CD4-positive, alpha-beta memory T cell (primary cell): ENCODE data around the gene ZNF143. TPM values are rescaled to one million over a fixed set of nuclear protein-coding genes. Genes with fewer than 3 reads are reported as not detected.

Experiments
- CTCF ChIA-PET: fragments of 350-600 bp; sonication (Branson Sonifier 250); formaldehyde crosslinking; loops from one replicate; lab custom pipeline; 2021; ENCODE audit warnings: inconsistent platforms; ENCODE audit not compliant: partially characterized antibody; lab: Charles Lee
- POLR2A ChIA-PET: fragments of 350-600 bp; sonication (Branson Sonifier 250); formaldehyde crosslinking; loops from one replicate; lab custom pipeline; 2021; ENCODE audit not compliant: partially characterized antibody; lab: Charles Lee
- DNase-seq, 5 donors: peaks; one replicate each; pipeline versions ENCODE4 v3.0.0 to v3.0.0-alpha.2; 2020 to 2022; ENCODE audit warnings: mixed read lengths in 1 of 5
- H3K27ac ChIP-seq: one replicate; pipeline ENCODE4 v1.7.0; 2013; ENCODE audit warnings: low read depth, low read length
- H3K27me3 ChIP-seq: 2 replicates; pipeline ENCODE4 v1.7.0; 2013; ENCODE audit warnings: mild to moderate bottlenecking, low read length, moderate library complexity; ENCODE audit not compliant: insufficient read depth
- H3K36me3 ChIP-seq: 2 replicates; pipeline ENCODE4 v1.7.0; 2013; ENCODE audit warnings: mild to moderate bottlenecking, low read length, moderate library complexity; ENCODE audit not compliant: insufficient read depth
- H3K4me1 ChIP-seq: 2 replicates; pipeline ENCODE4 v1.7.0; 2013; ENCODE audit warnings: mild to moderate bottlenecking, low read length, moderate library complexity; ENCODE audit not compliant: insufficient read depth
- H3K4me3 ChIP-seq, 2 donors: one replicate each; pipeline ENCODE4 v1.7.0; 2013; ENCODE audit warnings: low read length in 2 of 2, mild to moderate bottlenecking in 1 of 2
- H3K9me3 ChIP-seq, 2 donors: one replicate each; pipeline ENCODE4 v1.7.0; 2013; ENCODE audit warnings: low read length in 2 of 2, control low read depth in 1 of 2; ENCODE audit not compliant: control insufficient read depth in 1 of 2
- H3K27ac Mint-ChIP-seq, 7 donors: one replicate each; pipeline ENCODE4 v1.8.0; 2020 to 2021; ENCODE audit warnings: mixed read lengths in 7 of 7, mild to moderate bottlenecking in 6 of 7, inconsistent platforms in 3 of 7, moderate library complexity in 3 of 7
- H3K27me3 Mint-ChIP-seq, 2 donors: one replicate each; pipeline ENCODE4 v1.8.0; 2020 to 2021; ENCODE audit warnings: mixed read lengths in 2 of 2
- H3K36me3 Mint-ChIP-seq, 2 donors: one replicate each; pipeline ENCODE4 v1.8.0; 2020 to 2021; ENCODE audit warnings: mixed read lengths in 2 of 2, inconsistent platforms in 1 of 2, mild to moderate bottlenecking in 1 of 2
- H3K4me1 Mint-ChIP-seq, 4 donors: one replicate each; pipeline ENCODE4 v1.8.0; 2020 to 2021; ENCODE audit warnings: mixed read lengths in 4 of 4, mild to moderate bottlenecking in 1 of 4
- H3K4me3 Mint-ChIP-seq, 8 donors: one replicate each; pipeline ENCODE4 v1.8.0; 2020 to 2021; ENCODE audit warnings: mixed read lengths in 8 of 8, mild to moderate bottlenecking in 7 of 8, moderate library complexity in 6 of 8, inconsistent platforms in 3 of 8
- H3K9me3 Mint-ChIP-seq, 8 donors: one replicate each; pipeline ENCODE4 v1.8.0; 2020 to 2021; ENCODE audit warnings: mixed read lengths in 8 of 8, mild to moderate bottlenecking in 5 of 8, inconsistent platforms in 3 of 8, moderate library complexity in 1 of 8
- intact Hi-C: fragments of 100-400 bp; cut with micrococcal nuclease; formaldehyde crosslinking; loops from one replicate; pipeline ENCODE4 v1.15.1; 2023
- polyA plus RNA-seq, 2 donors: library from polyadenylated mRNA; unstranded; fragments of 300-500 nt; fragmentation: Illumina TruSeq; gene quantifications; one replicate each; pipeline ENCODE4 v1.2.3, GENCODE V29; 2021
- total RNA-seq, 2 experiments: library from RNA; stranded (reverse); gene quantifications; one replicate each; pipeline ENCODE4 v1.2.3, GENCODE V29; 2021

Gene ZNF143
- total and polyA plus RNA-seq, 4 experiments from 2014 or later, result 41.7 to 54.6 (median 50.8) TPM

GRCh38 chr11:9462806-9463537 lies 2.2 kb downstream of the ZNF143 start:
- POLR2A ChIA-PET, result no interaction called here
- peak overlapping the region; percentile 57 to 98 (median 85) for H3K27ac Mint-ChIP-seq
- intact Hi-C loops, result loop anchor here (5.0 kb wide), 1 partner anchor 839 kb away; no protein-coding TSS in a partner anchor
- H3K27me3 Mint-ChIP-seq, result no peaks in the 10 kb centered on the region
- Histone ChIP-seq H3K27me3 (no peaks in the 10 kb centered on the region), H3K27ac (peak overlapping the region; percentile 8), H3K36me3 (no peaks in the 10 kb centered on the region), H3K9me3 (no peaks in the 10 kb centered on the region), H3K4me3 (no peak overlapping the region), H3K4me1 (peaks cover 33% of the 10 kb centered on the region)
- no peak for DNase-seq
- H3K4me1 Mint-ChIP-seq, result peaks cover 21 to 46% (median 34%) of the 10 kb centered on the region in 4 donors
- CTCF ChIA-PET, result interaction anchor here (3.3 kb wide), 1 partner anchor 44 kb away, joined by 12 read pairs; no protein-coding TSS in a partner anchor
- H3K9me3 Mint-ChIP-seq, result no peaks in the 10 kb centered on the region
- peaks cover 8 to 16% of the 10 kb centered on the region in 2 donors for H3K36me3 Mint-ChIP-seq
- peak overlapping the region; percentile 71 to 88 (median 77) for H3K4me3 Mint-ChIP-seq

GRCh38 chr11:9470765-9471164 lies 10.0 kb downstream of the ZNF143 start:
- intact Hi-C loops, result no loop called here
- H3K27ac ChIP-seq, result no peak overlapping the region
- ChIA-PET POLR2A (interaction anchor here (1.9 kb wide), 1 partner anchor 10 kb away, joined by 5 read pairs; the partner anchor contains the start of gene ZNF143), CTCF (no interaction called here)
- peaks cover 30% of the 10 kb centered on the region for H3K36me3 ChIP-seq
- no peaks in the 10 kb centered on the region for H3K27me3 Mint-ChIP-seq
- H3K4me1 ChIP-seq, result no peaks in the 10 kb centered on the region
- no peaks in the 10 kb centered on the region for H3K9me3 ChIP-seq
- H3K4me3 ChIP-seq, result no peak overlapping the region
- peak overlapping the region in 1 of 7 donors; percentile 37 for H3K27ac Mint-ChIP-seq
- peaks cover 9 to 18% (median 13%) of the 10 kb centered on the region in 4 donors for H3K4me1 Mint-ChIP-seq
- no peaks in the 10 kb centered on the region for H3K27me3 ChIP-seq
- H3K36me3 Mint-ChIP-seq, result peaks cover 35 to 46% of the 10 kb centered on the region in 2 donors
- H3K9me3 Mint-ChIP-seq, result no peaks in the 10 kb centered on the region
- no peak overlapping the region for H3K4me3 Mint-ChIP-seq
- DNase-seq, result no peak

GRCh38 chr11:9473408-9473807 lies 12.6 kb downstream of the ZNF143 start:
- ChIA-PET POLR2A (interaction anchor here (2.3 kb wide), 1 partner anchor 13 kb away, joined by 18 read pairs; the partner anchor contains the start of gene ZNF143), CTCF (interaction anchor here (1.8 kb wide), 1 partner anchor 33 kb away, joined by 14 read pairs; no protein-coding TSS in a partner anchor)
- no peaks in the 10 kb centered on the region for H3K4me1 ChIP-seq
- Mint-ChIP-seq H3K36me3 (peaks cover 33 to 47% of the 10 kb centered on the region in 2 donors), H3K9me3 (no peaks in the 10 kb centered on the region), H3K4me1 (peaks cover under 1 to 11% (median 3%) of the 10 kb centered on the region in 4 donors), H3K27ac (peak overlapping the region in 1 of 7 donors; percentile 13), H3K4me3 (no peak overlapping the region), H3K27me3 (no peaks in the 10 kb centered on the region)
- H3K36me3 ChIP-seq, result peaks cover 35% of the 10 kb centered on the region
- intact Hi-C loops, result no loop called here
- H3K27ac ChIP-seq, result no peak overlapping the region
- no peak overlapping the region for H3K4me3 ChIP-seq
- H3K27me3 ChIP-seq, result no peaks in the 10 kb centered on the region
- no peak for DNase-seq
- H3K9me3 ChIP-seq, result no peaks in the 10 kb centered on the region

GRCh38 chr11:9479899-9480298 lies 19.1 kb downstream of the ZNF143 start:
- Histone ChIP-seq H3K36me3 (peaks cover 25% of the 10 kb centered on the region), H3K9me3 (no peaks in the 10 kb centered on the region), H3K4me3 (no peak overlapping the region), H3K27ac (no peak overlapping the region), H3K4me1 (no peaks in the 10 kb centered on the region), H3K27me3 (no peaks in the 10 kb centered on the region)
- Mint-ChIP-seq H3K4me3 (no peak overlapping the region), H3K27ac (peak overlapping the region in 2 of 7 donors; percentile 15 to 72), H3K36me3 (peaks cover 21 to 44% of the 10 kb centered on the region in 2 donors), H3K27me3 (no peaks in the 10 kb centered on the region), H3K9me3 (no peaks in the 10 kb centered on the region), H3K4me1 (no peaks in the 10 kb centered on the region)
- POLR2A ChIA-PET, result interaction anchor here (1.1 to 1.4 kb wide), 2 partner anchors 15 to 20 kb away, joined by 5 to 9 read pairs; partner anchors contain the start of gene ZNF143
- intact Hi-C loops, result no loop called here
- no peak for DNase-seq
- CTCF ChIA-PET, result interaction anchor here (3.3 kb wide), 1 partner anchor 26 kb away, joined by 16 read pairs; no protein-coding TSS in a partner anchor

GRCh38 chr11:9489080-9489765 lies 28.4 kb downstream of the ZNF143 start:
- H3K4me1 ChIP-seq, result no peaks in the 10 kb centered on the region
- Mint-ChIP-seq H3K9me3 (no peaks in the 10 kb centered on the region), H3K27me3 (no peaks in the 10 kb centered on the region), H3K4me1 (peaks cover 0 to 7% (median 2%) of the 10 kb centered on the region in 4 donors), H3K27ac (peak overlapping the region in 5 of 7 donors; percentile 6 to 77 (median 29)), H3K36me3 (peaks cover 43 to 47% of the 10 kb centered on the region in 2 donors), H3K4me3 (no peak overlapping the region)
- no peak overlapping the region for H3K27ac ChIP-seq
- ChIA-PET CTCF (interaction anchor here (1.1 to 2.3 kb wide), 3 partner anchors 9 to 18 kb away, joined by 4 to 15 read pairs (median 4); no protein-coding TSS in a partner anchor), POLR2A (interaction anchor here (0.7 kb wide), 1 partner anchor 28 kb away, joined by 4 read pairs; no protein-coding TSS in a partner anchor)
- H3K4me3 ChIP-seq, result no peak overlapping the region
- intact Hi-C loops, result no loop called here
- no peaks in the 10 kb centered on the region for H3K27me3 ChIP-seq
- H3K9me3 ChIP-seq, result no peaks in the 10 kb centered on the region
- H3K36me3 ChIP-seq, result peaks cover 8% of the 10 kb centered on the region
- DNase-seq, result no peak

GRCh38 chr11:9490376-9490775 lies 29.6 kb downstream of the ZNF143 start:
- CTCF ChIA-PET, result interaction anchor here (1.1 to 2.3 kb wide), 3 partner anchors 8 to 17 kb away, joined by 4 to 15 read pairs (median 4); no protein-coding TSS in a partner anchor
- DNase-seq, result no peak
- POLR2A ChIA-PET, result interaction anchor here (1.1 kb wide), 1 partner anchor 29 kb away, joined by 4 read pairs; the partner anchor contains the start of gene ZNF143
- H3K27me3 Mint-ChIP-seq, result no peaks in the 10 kb centered on the region
- no peak overlapping the region for H3K4me3 ChIP-seq
- H3K36me3 Mint-ChIP-seq, result peaks cover 44 to 53% of the 10 kb centered on the region in 2 donors
- no peak overlapping the region for H3K4me3 Mint-ChIP-seq
- H3K4me1 Mint-ChIP-seq, result peaks cover 0 to 7% (median 2%) of the 10 kb centered on the region in 4 donors
- H3K9me3 Mint-ChIP-seq, result no peaks in the 10 kb centered on the region
- no peaks in the 10 kb centered on the region for H3K27me3 ChIP-seq
- no peak overlapping the region for H3K27ac ChIP-seq
- H3K36me3 ChIP-seq, result peaks cover 17% of the 10 kb centered on the region
- no peak overlapping the region for H3K27ac Mint-ChIP-seq
- H3K9me3 ChIP-seq, result no peaks in the 10 kb centered on the region
- intact Hi-C loops, result no loop called here
- no peaks in the 10 kb centered on the region for H3K4me1 ChIP-seq
